Measurements from ENCODE around the gene TBC1D22A. TPM values are rescaled to one million over a fixed set of nuclear protein-coding genes. Genes with fewer than 3 reads are reported as not detected.

The TBC1D22A gene
- total and polyA plus RNA-seq, 4 donors: 4.1 to 12.4 (median 8.4) TPM

GRCh38 chr22:46896568-46897245 is 134.3 kb downstream of the TBC1D22A start:
- no peak overlapping the region for H3K9ac ChIP-seq (ENCODE audit: low read depth in 1 of 2, low read length in 2 of 2)
- no peak overlapping the region for H3K27ac ChIP-seq (ENCODE audit: low read depth in 1 of 2, low read length in 2 of 2)
- DNase-seq (ENCODE audit: low spot score): no peak
- H3K4me3 ChIP-seq (ENCODE audit: low read depth in 1 of 3, low read length in 3 of 3): no peak overlapping the region
- WGBS: 87% methylated on average over 13 of the region's 13 CpGs
- no peaks in the 10 kb centered on the region for H3K27me3 ChIP-seq (ENCODE audit: control insufficient read depth in 4 of 4, insufficient read depth in 4 of 4, low read length in 3 of 4)
- no peaks in the 10 kb centered on the region for H3K4me1 ChIP-seq (ENCODE audit: control insufficient read depth in 4 of 4, insufficient read depth in 4 of 4, low read length in 3 of 4)
- no peak for TF ChIP-seq HNF4A (conservative IDR thresholded peaks at IDR 0.05)
- TF ChIP-seq RAD21 (IDR thresholded peaks at IDR 0.05): no peak
- TF ChIP-seq YY1 (IDR thresholded peaks at IDR 0.05): no peak
- no peak for TF ChIP-seq EGR1 (IDR thresholded peaks at IDR 0.05; ENCODE audit: low read depth in 2 of 2)
- TF ChIP-seq TAF1 (conservative IDR thresholded peaks at IDR 0.05): no peak
- TF ChIP-seq SP1 (IDR thresholded peaks at IDR 0.05): no peak
- H3K36me3 ChIP-seq (ENCODE audit: control insufficient read depth in 4 of 4, insufficient read depth in 3 of 4, low read depth in 1 of 4, low read length in 3 of 4): peaks cover 2 to 14% (median 7%) of the 10 kb centered on the region in 4 donors
- no peaks in the 10 kb centered on the region for H3K9me3 ChIP-seq (ENCODE audit: control insufficient read depth in 4 of 4, low read length in 3 of 4)

GRCh38 chr22:46897246-46897623 is 134.8 kb downstream of the TBC1D22A start:
- Histone ChIP-seq H3K36me3 (ENCODE audit: control insufficient read depth in 4 of 4, insufficient read depth in 3 of 4, low read depth in 1 of 4, low read length in 3 of 4) (peaks cover 1 to 12% (median 6%) of the 10 kb centered on the region in 4 donors), H3K9me3 (ENCODE audit: control insufficient read depth in 4 of 4, low read length in 3 of 4) (no peaks in the 10 kb centered on the region), H3K27me3 (ENCODE audit: control insufficient read depth in 4 of 4, insufficient read depth in 4 of 4, low read length in 3 of 4) (no peaks in the 10 kb centered on the region), H3K27ac (ENCODE audit: low read depth in 1 of 2, low read length in 2 of 2) (no peak overlapping the region), H3K4me3 (ENCODE audit: low read depth in 1 of 3, low read length in 3 of 3) (no peak overlapping the region), H3K4me1 (ENCODE audit: control insufficient read depth in 4 of 4, insufficient read depth in 4 of 4, low read length in 3 of 4) (no peaks in the 10 kb centered on the region), H3K9ac (ENCODE audit: low read depth in 1 of 2, low read length in 2 of 2) (no peak overlapping the region)
- DNase-seq (ENCODE audit: low spot score): no peak
- WGBS: 95% methylated on average over 4 of the region's 4 CpGs
- TF ChIP-seq REST (IDR thresholded peaks at IDR 0.05) (no peak), RXRA (IDR thresholded peaks at IDR 0.05) (no peak), CTCF (IDR thresholded peaks at IDR 0.05; ENCODE audit: low read depth, low read length, missing input control) (no peak), ZBTB33 (IDR thresholded peaks at IDR 0.05) (no peak), EGR1 (IDR thresholded peaks at IDR 0.05; ENCODE audit: low read depth in 2 of 2) (no peak), FOXA2 (IDR thresholded peaks at IDR 0.05) (no peak), YY1 (IDR thresholded peaks at IDR 0.05) (no peak), HNF4G (IDR thresholded peaks at IDR 0.05) (no peak), JUND (IDR thresholded peaks at IDR 0.05) (no peak), SP1 (IDR thresholded peaks at IDR 0.05) (no peak), NR2F2 (IDR thresholded peaks at IDR 0.05) (no peak), ATF3 (IDR thresholded peaks at IDR 0.05) (no peak), RAD21 (IDR thresholded peaks at IDR 0.05) (no peak), GABPA (IDR thresholded peaks at IDR 0.05 in 1 of 2, conservative IDR thresholded peaks at IDR 0.05 in 1 of 2) (no peak), FOXA1 (IDR thresholded peaks at IDR 0.05) (no peak)
